ENCODE data around the gene TCF19.

GRCh38 chr6:31209137-31209536 is 50.7 kb downstream of the TCF19 start:
- TF ChIP-seq TAF1 (IDR thresholded peaks at IDR 0.05; ENCODE audit: low read depth, low read length) (no peak), POLR2A (IDR thresholded peaks at IDR 0.05; ENCODE audit: low read depth, low read length) (no peak), POLR2AphosphoS5 (IDR thresholded peaks at IDR 0.05; ENCODE audit: low read depth, low read length) (no peak), PAX5 (IDR thresholded peaks at IDR 0.05; ENCODE audit: insufficient read depth, low read length, severe bottlenecking) (no peak), SPI1 (IDR thresholded peaks at IDR 0.05; ENCODE audit: low read depth, low read length) (no peak), POU2F2 (IDR thresholded peaks at IDR 0.05; ENCODE audit: low read depth, low read length) (no peak)

Data from GM12891 (cell line).